GM12872 (cell line): ENCODE results near the gene PARP15.

Experiments
- CTCF ChIP-seq: IDR thresholded peaks from 3 replicates; pipeline ENCODE4 v1.5.1; 2011; ENCODE audit warnings: low read depth, mild to moderate bottlenecking, low read length, moderate library complexity; ENCODE audit not compliant: insufficient read depth

Gene PARP15

GRCh38 chr3:122577409-122578031, at the start of gene PARP15:
TSS of gene PARP15 (plus strand) at chr3:122577650. CDS start at chr3:122577668, 18 bp downstream.
- no peak for TF ChIP-seq CTCF

- TF ChIP-seq CTCF = no peak
Measured at GRCh38 chr3:122530164-122530563, 47.3 kb upstream of the PARP15 start.

GRCh38 chr3:122533480-122533879, 44.0 kb upstream of the PARP15 start:
- no peak for TF ChIP-seq CTCF

GRCh38 chr3:122533931-122534334, 43.5 kb upstream of the PARP15 start:
- TF ChIP-seq CTCF = no peak

- no peak for TF ChIP-seq CTCF
Measured at GRCh38 chr3:122535964-122536631, 41.4 kb upstream of the PARP15 start.

GRCh38 chr3:122536632-122537001, 40.8 kb upstream of the PARP15 start:
- TF ChIP-seq CTCF = no peak

DNA sequence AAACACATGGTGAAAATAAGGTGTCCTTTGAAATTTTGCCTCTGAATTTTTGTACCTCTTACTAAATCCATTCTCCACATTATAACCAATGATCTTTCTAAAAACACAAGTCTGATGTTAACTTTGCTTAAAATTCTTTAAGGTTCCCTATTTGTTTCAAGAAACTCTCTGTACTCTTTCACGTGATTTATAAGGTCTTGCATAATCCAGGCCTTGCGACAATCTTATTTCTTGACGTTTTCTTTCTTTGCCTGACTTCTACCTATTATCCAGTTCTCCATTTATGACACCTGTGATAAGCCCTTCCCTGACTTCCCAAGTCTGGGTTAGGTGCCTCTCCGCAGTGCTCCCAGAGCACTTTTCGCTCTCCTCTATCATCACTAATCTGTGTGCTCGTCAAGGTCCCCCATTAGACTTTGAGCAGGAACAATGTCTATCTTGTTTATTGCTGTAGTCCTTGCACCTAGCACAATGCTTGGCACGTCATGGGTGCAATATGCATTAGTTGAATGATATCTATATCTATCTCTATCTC, 38.4 kb upstream of the PARP15 start:
- no peak for TF ChIP-seq CTCF
